IPS-20b (cell line): ENCODE measurements around the gene TBX15.

ENCODE experiments used
- H3K27ac ChIP-seq: one replicate; pipeline ENCODE4 v1.5.1; 2013; ENCODE audit warnings: low read length
- H3K27me3 ChIP-seq: 2 replicates; pipeline ENCODE4 v1.6.1; 2013; ENCODE audit warnings: mild to moderate bottlenecking, low read length, inconsistent platforms; ENCODE audit not compliant: insufficient read depth
- H3K36me3 ChIP-seq: 2 replicates; pipeline ENCODE4 v1.6.1; 2013; ENCODE audit warnings: low read depth, mild to moderate bottlenecking, inconsistent platforms, low read length, moderate library complexity; ENCODE audit not compliant: insufficient read depth
- H3K4me1 ChIP-seq: 2 replicates; pipeline ENCODE4 v1.6.1; 2013; ENCODE audit warnings: mild to moderate bottlenecking, control low read depth, inconsistent platforms, low read length, moderate library complexity; ENCODE audit not compliant: insufficient read depth
- H3K4me3 ChIP-seq: 2 replicates; pipeline ENCODE4 v1.5.1; 2013; ENCODE audit warnings: mild to moderate bottlenecking, low read length, inconsistent platforms
- H3K9ac ChIP-seq: 2 replicates; pipeline ENCODE4 v1.6.1; 2013; ENCODE audit warnings: low read depth, mild to moderate bottlenecking, inconsistent platforms, low read length, moderate library complexity
- H3K9me3 ChIP-seq: 2 replicates; pipeline ENCODE4 v1.6.1; 2013; ENCODE audit warnings: mild to moderate bottlenecking, low read depth, low read length, inconsistent platforms; ENCODE audit not compliant: insufficient read depth

The TBX15 gene

GRCh38 chr1:118948846-118949245, 39.3 kb downstream of the TBX15 start:
- no peaks in the 10 kb centered on the region for H3K27me3 ChIP-seq
- H3K9me3 ChIP-seq = no peaks in the 10 kb centered on the region
- H3K4me3 ChIP-seq = no peak overlapping the region
- H3K27ac ChIP-seq = no peak overlapping the region
- no peak overlapping the region for H3K9ac ChIP-seq
- no peaks in the 10 kb centered on the region for H3K36me3 ChIP-seq
- peaks cover 2% of the 10 kb centered on the region; the same call in 1 of the 2 replicates for H3K4me1 ChIP-seq

DNA sequence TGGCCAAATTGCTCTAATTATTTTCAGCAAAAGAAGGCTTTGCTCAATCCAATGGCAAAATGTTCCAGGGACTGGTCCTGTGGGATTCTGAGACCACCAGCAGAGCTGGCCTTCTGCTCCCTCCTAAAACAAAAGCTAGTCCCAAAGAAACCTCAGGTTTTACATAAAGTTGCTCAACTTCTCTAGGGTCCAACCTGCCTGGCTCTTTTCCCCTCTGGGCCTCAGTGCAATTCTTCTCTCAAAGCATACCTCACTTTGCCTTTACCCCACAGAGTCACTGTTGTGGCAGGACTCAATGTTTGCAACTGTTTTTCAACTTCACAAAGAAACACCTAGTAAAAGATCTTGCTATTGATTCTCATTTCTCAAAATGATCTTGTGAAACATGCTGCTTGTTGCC, 39.8 kb downstream of the TBX15 start:
- no peak overlapping the region for H3K9ac ChIP-seq
- no peak overlapping the region for H3K4me3 ChIP-seq
- no peaks in the 10 kb centered on the region for H3K36me3 ChIP-seq
- H3K4me1 ChIP-seq = peaks cover 2% of the 10 kb centered on the region; the same call in 1 of the 2 replicates
- H3K27ac ChIP-seq = no peak overlapping the region
- H3K27me3 ChIP-seq = no peaks in the 10 kb centered on the region
- H3K9me3 ChIP-seq = no peaks in the 10 kb centered on the region

DNA sequence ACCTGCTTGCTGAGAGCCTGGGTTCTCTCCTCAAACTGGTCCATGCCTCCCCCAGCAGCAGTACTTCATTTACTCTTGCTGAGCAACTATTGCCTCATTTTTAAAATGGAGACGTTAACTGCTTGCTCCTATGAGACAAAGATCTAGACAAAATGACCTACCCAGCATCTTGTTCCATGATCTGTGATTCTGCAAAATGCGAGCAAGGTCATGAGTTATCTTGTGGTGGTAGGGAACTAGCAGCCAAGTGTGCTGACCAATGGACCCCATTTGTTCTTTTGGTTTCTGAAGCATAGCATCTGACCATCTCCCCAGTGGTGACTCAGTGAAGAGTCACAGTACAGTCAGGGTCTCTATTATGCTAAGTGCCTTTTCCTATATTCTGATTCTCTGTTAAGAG, 40.4 kb downstream of the TBX15 start:
- Histone ChIP-seq H3K4me1 (peaks cover 2% of the 10 kb centered on the region; the same call in 1 of the 2 replicates), H3K4me3 (no peak overlapping the region), H3K27me3 (no peaks in the 10 kb centered on the region), H3K36me3 (no peaks in the 10 kb centered on the region), H3K9ac (no peak overlapping the region), H3K9me3 (no peaks in the 10 kb centered on the region), H3K27ac (no peak overlapping the region)

DNA sequence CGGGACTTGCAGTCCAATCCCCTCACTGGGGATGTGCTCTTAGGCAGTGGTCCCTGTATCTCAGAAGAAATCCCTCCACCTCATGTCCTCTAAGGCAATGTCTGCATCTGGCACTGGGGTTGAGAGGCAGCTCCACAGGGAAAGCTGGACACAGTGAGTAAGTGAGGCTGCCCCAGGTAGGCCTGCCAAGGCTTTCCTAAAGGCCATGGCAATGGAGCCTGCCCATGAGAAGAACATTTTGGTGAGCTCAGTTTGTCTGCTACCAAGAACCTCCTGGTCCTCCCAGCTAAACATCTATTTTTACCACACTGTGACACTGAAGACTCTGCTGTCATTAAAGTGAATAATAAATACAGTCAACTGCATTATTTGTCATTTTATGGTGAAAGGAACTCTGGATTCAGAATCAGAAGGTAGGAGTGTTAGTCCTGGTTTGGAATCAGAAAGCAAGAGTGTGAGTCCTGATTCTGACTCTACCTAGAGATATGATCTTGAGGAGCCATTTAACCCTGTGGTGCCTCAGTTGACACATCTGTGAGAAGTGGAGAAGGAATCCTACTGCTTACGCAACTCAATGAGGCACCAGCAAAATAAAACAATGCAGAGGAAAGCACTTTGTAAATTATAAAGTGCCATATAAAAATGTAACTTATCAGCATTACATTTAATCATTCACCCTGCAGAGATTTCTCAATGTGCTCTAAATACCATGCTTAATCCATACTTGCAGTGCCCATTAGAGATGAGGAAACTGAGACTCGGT, 41.0 kb downstream of the TBX15 start:
- H3K9me3 ChIP-seq = no peaks in the 10 kb centered on the region
- no peak overlapping the region for H3K4me3 ChIP-seq
- no peak overlapping the region for H3K27ac ChIP-seq
- H3K27me3 ChIP-seq = no peaks in the 10 kb centered on the region
- peaks cover 2% of the 10 kb centered on the region; the same call in 1 of the 2 replicates for H3K4me1 ChIP-seq
- H3K9ac ChIP-seq = no peak overlapping the region
- no peaks in the 10 kb centered on the region for H3K36me3 ChIP-seq

- no peak overlapping the region for H3K27ac ChIP-seq
- no peak overlapping the region for H3K9ac ChIP-seq
- no peak overlapping the region for H3K4me3 ChIP-seq
- no peaks in the 10 kb centered on the region for H3K9me3 ChIP-seq
- H3K36me3 ChIP-seq = no peaks in the 10 kb centered on the region
- H3K27me3 ChIP-seq = no peaks in the 10 kb centered on the region
- peaks cover 2% of the 10 kb centered on the region; the same call in 1 of the 2 replicates for H3K4me1 ChIP-seq
Observed at GRCh38 chr1:118945489-118945888, 42.7 kb downstream of the TBX15 start.

DNA sequence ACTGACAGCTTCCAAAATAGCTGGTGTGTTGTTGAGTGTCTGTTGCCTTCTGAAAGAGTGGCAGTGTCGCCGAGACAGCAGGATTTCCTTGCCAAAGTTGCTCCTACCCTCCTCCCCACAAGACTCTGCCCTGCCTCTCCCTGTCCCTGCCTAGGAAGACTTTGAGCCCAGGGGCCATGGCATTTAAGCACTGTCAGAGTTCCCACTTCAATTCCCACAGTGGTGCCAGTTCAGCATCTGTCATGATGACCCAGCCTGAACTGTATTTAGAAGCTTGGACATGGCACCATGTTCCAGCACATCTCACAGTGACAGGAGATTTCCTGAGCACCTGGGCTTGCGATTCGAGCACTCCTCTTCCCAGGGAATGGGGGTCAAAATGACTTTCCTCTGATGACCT, 43.6 kb downstream of the TBX15 start:
- Histone ChIP-seq H3K9ac (no peak overlapping the region), H3K4me3 (no peak overlapping the region), H3K4me1 (peaks cover 2% of the 10 kb centered on the region; the same call in 1 of the 2 replicates), H3K27ac (no peak overlapping the region), H3K9me3 (no peaks in the 10 kb centered on the region), H3K27me3 (no peaks in the 10 kb centered on the region), H3K36me3 (no peaks in the 10 kb centered on the region)

DNA sequence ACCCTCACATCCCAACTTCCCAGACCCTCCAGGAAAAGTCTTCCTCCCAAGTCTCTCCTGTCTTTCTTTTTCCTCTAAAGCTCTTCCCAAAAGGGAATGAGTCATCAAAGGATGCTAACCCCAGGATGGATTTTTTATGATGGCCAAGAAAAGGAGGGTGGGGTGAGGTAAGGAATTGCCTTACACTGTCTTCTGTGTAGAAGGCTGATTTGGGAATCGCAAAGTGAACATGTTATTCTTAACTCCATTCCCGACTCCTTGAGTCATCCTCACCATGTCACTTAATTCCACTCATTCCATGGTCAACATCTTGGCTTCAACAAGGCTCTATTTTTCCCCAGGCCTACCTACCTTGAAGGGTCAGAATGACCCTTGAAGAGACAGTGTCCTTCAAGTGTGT, 44.0 kb downstream of the TBX15 start:
- Histone ChIP-seq H3K9ac (no peak overlapping the region), H3K9me3 (no peaks in the 10 kb centered on the region), H3K27ac (no peak overlapping the region), H3K4me3 (no peak overlapping the region), H3K4me1 (peaks cover 2% of the 10 kb centered on the region; the same call in 1 of the 2 replicates), H3K27me3 (no peaks in the 10 kb centered on the region), H3K36me3 (no peaks in the 10 kb centered on the region)

DNA sequence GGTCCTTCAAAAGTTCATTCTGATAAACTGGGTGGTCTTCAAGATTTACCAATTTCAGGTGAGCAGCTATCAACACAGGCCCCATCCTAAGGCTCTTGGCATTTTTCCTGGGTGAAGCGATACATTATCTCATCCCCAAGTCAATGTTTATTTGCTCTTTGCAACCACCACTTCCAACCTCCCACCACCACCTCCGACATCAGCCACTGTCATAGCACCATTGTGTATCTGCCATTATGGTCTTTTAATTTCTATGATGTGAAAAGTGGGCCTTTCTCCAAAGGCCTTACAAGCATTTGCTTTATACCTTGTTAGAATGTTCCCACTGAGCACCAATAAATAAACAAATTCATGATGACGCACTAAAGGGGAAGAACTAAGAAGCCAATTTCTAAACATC, 47.2 kb downstream of the TBX15 start:
- Histone ChIP-seq H3K36me3 (no peaks in the 10 kb centered on the region), H3K9ac (no peak overlapping the region)

GRCh38 chr1:118937413-118938072, 50.6 kb downstream of the TBX15 start:
- H3K36me3 ChIP-seq = no peaks in the 10 kb centered on the region
- no peaks in the 10 kb centered on the region for H3K9me3 ChIP-seq
- no peak overlapping the region for H3K4me3 ChIP-seq

More for the DNA sequence above, 47.2 kb downstream of the TBX15 start:
- Histone ChIP-seq H3K27ac (no peak overlapping the region), H3K27me3 (no peaks in the 10 kb centered on the region), H3K4me1 (0 out of 2 replicates have a peak, but pooled peaks cover 3% of the 10 kb centered on the region), H3K9me3 (no peaks in the 10 kb centered on the region), H3K4me3 (no peak overlapping the region)

DNA sequence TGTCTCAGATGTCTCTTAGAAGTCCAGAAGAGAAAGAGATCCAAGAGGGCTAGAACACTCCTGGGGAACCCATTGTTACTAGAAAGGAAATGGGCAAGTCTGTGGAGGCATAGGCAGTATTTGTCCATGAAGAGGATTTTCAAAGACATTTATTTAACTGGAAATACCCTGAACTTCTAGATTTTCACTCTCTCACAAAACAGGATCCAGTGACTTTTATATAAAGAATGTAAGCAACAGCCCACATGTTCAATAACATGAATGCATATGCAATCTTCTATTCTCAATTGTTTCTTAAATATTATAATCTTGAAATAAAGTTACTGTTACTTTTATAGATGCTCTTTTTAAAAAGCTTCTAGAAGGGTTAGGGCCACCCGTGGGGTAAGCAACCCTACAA, 53.4 kb downstream of the TBX15 start:
- no peak overlapping the region for H3K9ac ChIP-seq
- H3K4me1 ChIP-seq = 0 out of 2 replicates have a peak, but pooled peaks cover 3% of the 10 kb centered on the region
- H3K9me3 ChIP-seq = no peaks in the 10 kb centered on the region
- H3K36me3 ChIP-seq = no peaks in the 10 kb centered on the region
- H3K27me3 ChIP-seq = no peaks in the 10 kb centered on the region
- H3K27ac ChIP-seq = no peak overlapping the region
- H3K4me3 ChIP-seq = no peak overlapping the region

More at GRCh38 chr1:118937413-118938072, 50.6 kb downstream of the TBX15 start:
- H3K4me1 ChIP-seq = 0 out of 2 replicates have a peak, but pooled peaks cover 3% of the 10 kb centered on the region
- no peaks in the 10 kb centered on the region for H3K27me3 ChIP-seq
- H3K27ac ChIP-seq = no peak overlapping the region
- H3K9ac ChIP-seq = no peak overlapping the region

DNA sequence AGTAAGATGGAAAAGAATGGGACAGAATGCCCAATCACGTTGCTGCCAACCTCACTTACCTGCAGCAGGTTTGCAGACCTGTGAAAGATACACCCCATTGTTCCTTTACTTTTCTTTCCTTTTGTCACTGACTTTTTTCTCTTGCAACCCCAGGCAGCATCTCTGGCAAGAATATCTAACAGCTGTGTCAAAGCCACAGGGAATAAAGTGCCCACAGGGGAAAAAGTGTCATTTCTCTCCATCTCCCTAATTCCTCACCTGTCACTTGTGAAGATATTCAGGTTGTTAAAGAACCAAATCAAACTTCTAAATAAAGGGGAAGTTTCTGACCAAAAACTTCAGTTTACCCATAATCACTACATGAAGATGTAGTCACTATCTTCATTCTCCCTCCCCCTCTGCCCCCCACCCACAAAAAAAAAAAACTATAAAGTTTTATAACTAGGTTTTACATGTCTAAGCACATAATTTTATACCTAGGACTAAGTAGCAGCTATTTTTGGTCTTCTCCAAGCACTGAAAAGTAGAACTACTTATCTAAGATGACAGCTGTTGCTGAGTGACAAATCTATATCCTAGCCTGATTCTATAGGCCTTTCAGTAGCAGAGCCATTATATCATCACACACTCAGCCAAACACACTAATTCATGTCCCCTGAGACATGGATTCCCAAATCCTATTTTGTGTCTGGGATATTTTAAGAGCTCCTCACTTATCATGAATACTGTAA, 54.9 kb downstream of the TBX15 start:
- H3K36me3 ChIP-seq = no peaks in the 10 kb centered on the region
- H3K4me3 ChIP-seq = no peak overlapping the region
- H3K4me1 ChIP-seq = 0 out of 2 replicates have a peak, but pooled peaks cover 2% of the 10 kb centered on the region
- no peak overlapping the region for H3K27ac ChIP-seq
- H3K27me3 ChIP-seq = no peaks in the 10 kb centered on the region
- H3K9ac ChIP-seq = no peak overlapping the region
- no peaks in the 10 kb centered on the region for H3K9me3 ChIP-seq
